GM12873 (cell line): ENCODE results near the gene TMEM115.
A peak's percentile ranks its signal among the peaks of the same experiment; 100 is the strongest.

Experiments
- CTCF ChIP-seq: IDR thresholded peaks from 2 replicates; pipeline ENCODE4 v1.5.1; 2012; ENCODE audit warnings: low read depth, mild to moderate bottlenecking, moderate library complexity, low read length, control low read depth; ENCODE audit not compliant: insufficient read depth; ENCODE audit errors: missing control alignments

The TMEM115 gene

GRCh38 chr3:50357481-50357880 is 1.8 kb downstream of the TMEM115 start:
- TF ChIP-seq CTCF, result no peak

- no peak for TF ChIP-seq CTCF
Observed at GRCh38 chr3:50356553-50356952, 2.8 kb downstream of the TMEM115 start.

GRCh38 chr3:50355829-50356552 is 3.3 kb downstream of the TMEM115 start:
- TF ChIP-seq CTCF, result no peak

GRCh38 chr3:50354850-50355249 is 4.5 kb downstream of the TMEM115 start:
- no peak for TF ChIP-seq CTCF

- no peak for TF ChIP-seq CTCF
Observed at GRCh38 chr3:50354186-50354764, 5.0 kb downstream of the TMEM115 start.

GRCh38 chr3:50353245-50354004 is 5.9 kb downstream of the TMEM115 start:
- TF ChIP-seq CTCF, result no peak

- peak; percentile 26 for TF ChIP-seq CTCF
Observed at GRCh38 chr3:50352781-50353180, 6.5 kb downstream of the TMEM115 start.
